CD14-positive monocyte (primary cell): ENCODE results near the gene SCCPDH. TPM values are rescaled to one million over a fixed set of nuclear protein-coding genes. Genes with fewer than 3 reads are reported as not detected.

Source experiments
- DNase-seq, 3 donors: peaks; one replicate each; pipeline ENCODE4 v3.0.0-alpha.2; 2011 to 2022
- H2AFZ ChIP-seq: 2 replicates; pipeline ENCODE4 v1.6.0; 2012; ENCODE audit warnings: mild to moderate bottlenecking, low read depth, low read length, inconsistent platforms; ENCODE audit not compliant: insufficient read depth, poor library complexity, severe bottlenecking
- H3K27ac ChIP-seq, 2 donors: 1 replicate in 1 of 2; 2 replicates in 1 of 2; pipeline ENCODE4 v1.5.1; 2012 to 2013; ENCODE audit warnings: low read length in 2 of 2, control low read depth in 1 of 2, inconsistent platforms in 1 of 2, low read depth in 1 of 2, mild to moderate bottlenecking in 1 of 2
- H3K27me3 ChIP-seq, 2 donors: one replicate each; pipeline versions ENCODE4 v1.6.0 to v1.6.1; 2011 to 2013; ENCODE audit warnings: low read length in 2 of 2; ENCODE audit not compliant: control insufficient read depth in 2 of 2, insufficient read depth in 2 of 2
- H3K36me3 ChIP-seq, 2 donors: replicated peaks in 1 of 2; 1 replicate in 1 of 2; 2 replicates in 1 of 2; pipeline versions ENCODE4 v1.5.1 to v1.6.1; 2012 to 2013; ENCODE audit warnings: low read length in 2 of 2, control low read depth in 1 of 2, inconsistent platforms in 1 of 2, mild to moderate bottlenecking in 1 of 2; ENCODE audit not compliant: insufficient read depth in 2 of 2, control insufficient read depth in 1 of 2
- H3K4me1 ChIP-seq, 2 donors: 1 replicate in 1 of 2; 2 replicates in 1 of 2; pipeline versions ENCODE4 v1.5.1 to v1.6.1; 2012 to 2013; ENCODE audit warnings: low read length in 2 of 2, control low read depth in 1 of 2, inconsistent platforms in 1 of 2, mild to moderate bottlenecking in 1 of 2, moderate library complexity in 1 of 2; ENCODE audit not compliant: insufficient read depth in 2 of 2, control insufficient read depth in 1 of 2
- H3K4me2 ChIP-seq: replicated peaks from 2 replicates; pipeline ENCODE3; 2012; ENCODE audit warnings: low read length, moderate library complexity, mild to moderate bottlenecking; ENCODE audit not compliant: poor library complexity, severe bottlenecking; ENCODE audit errors: extremely low read depth
- H3K4me3 ChIP-seq, 3 experiments: fragments of 200-600 bp in 1 of 3; sonication (generic) in 1 of 3; replicated peaks in 1 of 3; 1 replicate in 2 of 3; 2 replicates in 1 of 3; pipeline ENCODE4 v1.5.1; 2011 to 2013; ENCODE audit warnings: low read length in 3 of 3, mild to moderate bottlenecking in 3 of 3, control low read depth in 2 of 3, low read depth in 2 of 3, inconsistent platforms in 1 of 3, moderate library complexity in 1 of 3
- H3K79me2 ChIP-seq: 2 replicates; pipeline ENCODE4 v1.6.0; 2012; ENCODE audit warnings: mild to moderate bottlenecking, control low read depth, inconsistent platforms, low read length, moderate library complexity; ENCODE audit not compliant: insufficient read depth
- H3K9ac ChIP-seq: 2 replicates; pipeline ENCODE4 v1.6.0; 2017; ENCODE audit warnings: low read length, mild to moderate bottlenecking; ENCODE audit not compliant: insufficient read depth, poor library complexity, severe bottlenecking
- H3K9me3 ChIP-seq, 2 donors: replicated peaks in 1 of 2; 1 replicate in 1 of 2; 2 replicates in 1 of 2; pipeline versions ENCODE4 v1.5.1 to v1.6.1; 2012 to 2013; ENCODE audit warnings: low read length in 2 of 2, control low read depth in 1 of 2; ENCODE audit not compliant: control insufficient read depth in 1 of 2, insufficient read depth in 1 of 2
- H4K20me1 ChIP-seq: 2 replicates; pipeline ENCODE4 v1.6.0; 2012; ENCODE audit warnings: mild to moderate bottlenecking, low read length, control low read depth, moderate library complexity; ENCODE audit not compliant: insufficient read depth
- H3K27ac Mint-ChIP-seq, 7 donors: one replicate each; pipeline ENCODE4 v1.8.0; 2020; ENCODE audit warnings: mild to moderate bottlenecking in 7 of 7, mixed read lengths in 7 of 7, moderate library complexity in 6 of 7, inconsistent platforms in 2 of 7
- H3K27me3 Mint-ChIP-seq, 3 donors: one replicate each; pipeline ENCODE4 v1.8.0; 2021 to 2022; ENCODE audit warnings: low read depth in 3 of 3, mild to moderate bottlenecking in 3 of 3, mixed read lengths in 3 of 3, moderate library complexity in 3 of 3, inconsistent platforms in 1 of 3
- H3K36me3 Mint-ChIP-seq, 2 donors: one replicate each; pipeline ENCODE4 v1.8.0; 2020; ENCODE audit warnings: mixed read lengths in 2 of 2, inconsistent platforms in 1 of 2, mild to moderate bottlenecking in 1 of 2
- H3K4me1 Mint-ChIP-seq: one replicate; pipeline ENCODE4 v1.8.0; 2020; ENCODE audit warnings: mild to moderate bottlenecking, mixed read lengths
- H3K4me3 Mint-ChIP-seq, 2 donors: one replicate each; pipeline ENCODE4 v1.8.0; 2020; ENCODE audit warnings: mild to moderate bottlenecking in 2 of 2, mixed read lengths in 2 of 2, moderate library complexity in 1 of 2
- H3K9me3 Mint-ChIP-seq, 7 donors: one replicate each; pipeline ENCODE4 v1.8.0; 2020 to 2022; ENCODE audit warnings: mixed read lengths in 7 of 7, mild to moderate bottlenecking in 6 of 7, moderate library complexity in 6 of 7, inconsistent platforms in 2 of 7
- WGBS: methylation state at CpG from one replicate; pipeline ENCODE4 v1.1.5; 2013; ENCODE audit warnings: missing lambda C conversion rate; ENCODE audit not compliant: insufficient coverage; 5-methylcytosine and 5-hydroxymethylcytosine counted together
- intact Hi-C, 2 donors: fragments of 100-400 bp; cut with micrococcal nuclease; formaldehyde crosslinking; loops; one replicate each; pipeline versions ENCODE4 v1.15.0 to v1.15.1; 2023
- polyA plus RNA-seq, 3 donors: library from polyadenylated mRNA; depleted of rRNA in 1 of 3; unstranded in 2 of 3; stranded (reverse) in 1 of 3; fragments of 300-500 nt in 2 of 3; fragments of >200 nt in 1 of 3; fragmentation: Illumina TruSeq in 2 of 3; gene quantifications; 1 replicate in 2 of 3; 2 replicates in 1 of 3; pipeline ENCODE4 v1.2.3, GENCODE V29; 2012 to 2021
- TF ChIP-seq, protein P1 (sequence below): fragments of 200-600 bp; IDR thresholded peaks from one replicate; pipeline ENCODE4 v1.8.0; 2022; ENCODE audit warnings: antibody characterized with exemption, mild to moderate bottlenecking

SCCPDH gene
- polyA plus RNA-seq, 3 donors = 7.3 to 25.3 (median 22.7) TPM

DNA sequence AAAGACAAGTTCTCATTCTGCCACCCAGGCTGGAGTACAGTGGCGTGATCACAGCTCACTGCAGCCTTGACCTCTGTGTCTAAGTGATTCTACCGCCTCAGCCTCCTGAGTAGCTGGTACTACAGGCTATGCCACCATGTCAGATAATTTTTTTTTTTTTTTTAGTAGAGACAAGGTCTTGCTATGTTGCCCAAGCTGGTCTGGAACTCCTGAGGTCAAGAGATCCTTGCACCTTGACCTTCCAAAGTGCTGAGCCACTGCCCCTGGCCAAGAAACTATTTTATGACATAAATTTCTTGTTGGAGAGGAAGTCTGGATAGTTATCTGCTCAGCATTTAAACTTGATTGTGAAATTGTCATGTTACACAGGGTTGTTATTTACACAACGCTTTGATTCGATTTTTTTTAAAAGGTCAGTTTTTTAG, 2.1 kb downstream of the SCCPDH start:
- H3K27ac ChIP-seq = peak overlapping the region; percentile 34 to 80
- TF ChIP-seq, protein P1, sequence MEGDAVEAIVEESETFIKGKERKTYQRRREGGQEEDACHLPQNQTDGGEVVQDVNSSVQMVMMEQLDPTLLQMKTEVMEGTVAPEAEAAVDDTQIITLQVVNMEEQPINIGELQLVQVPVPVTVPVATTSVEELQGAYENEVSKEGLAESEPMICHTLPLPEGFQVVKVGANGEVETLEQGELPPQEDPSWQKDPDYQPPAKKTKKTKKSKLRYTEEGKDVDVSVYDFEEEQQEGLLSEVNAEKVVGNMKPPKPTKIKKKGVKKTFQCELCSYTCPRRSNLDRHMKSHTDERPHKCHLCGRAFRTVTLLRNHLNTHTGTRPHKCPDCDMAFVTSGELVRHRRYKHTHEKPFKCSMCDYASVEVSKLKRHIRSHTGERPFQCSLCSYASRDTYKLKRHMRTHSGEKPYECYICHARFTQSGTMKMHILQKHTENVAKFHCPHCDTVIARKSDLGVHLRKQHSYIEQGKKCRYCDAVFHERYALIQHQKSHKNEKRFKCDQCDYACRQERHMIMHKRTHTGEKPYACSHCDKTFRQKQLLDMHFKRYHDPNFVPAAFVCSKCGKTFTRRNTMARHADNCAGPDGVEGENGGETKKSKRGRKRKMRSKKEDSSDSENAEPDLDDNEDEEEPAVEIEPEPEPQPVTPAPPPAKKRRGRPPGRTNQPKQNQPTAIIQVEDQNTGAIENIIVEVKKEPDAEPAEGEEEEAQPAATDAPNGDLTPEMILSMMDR = no peak
- peaks cover 57% of the 10 kb centered on the region for H3K79me2 ChIP-seq
- Mint-ChIP-seq H3K4me1 (peaks cover 40% of the 10 kb centered on the region), H3K36me3 (peaks cover 34 to 38% of the 10 kb centered on the region in 2 donors), H3K4me3 (peak overlapping the region; percentile 48 to 57), H3K27ac (peak overlapping the region; percentile 74 to 89 (median 85)), H3K27me3 (peaks cover 0 to 3% (median 0%) of the 10 kb centered on the region in 3 donors), H3K9me3 (peaks cover 12 to 30% (median 17%) of the 10 kb centered on the region in 7 donors)
- no peaks in the 10 kb centered on the region for H3K27me3 ChIP-seq
- H4K20me1 ChIP-seq = no peaks in the 10 kb centered on the region
- intact Hi-C loops = no loop called here
- H3K4me1 ChIP-seq = peaks cover 39 to 45% of the 10 kb centered on the region in 2 donors
- peaks cover 14 to 21% of the 10 kb centered on the region in 2 donors for H3K9me3 ChIP-seq
- peak overlapping the region; percentile 48 for H2AFZ ChIP-seq
- DNase-seq = peak; percentile 28 to 69 (median 31)
- H3K36me3 ChIP-seq = peaks cover 20 to 40% of the 10 kb centered on the region in 2 donors
- WGBS = no CpG with 5 or more reads among the region's 4 CpGs
- peak overlapping the region; percentile 49 for H3K4me2 ChIP-seq
- H3K9ac ChIP-seq = no peak overlapping the region
- H3K4me3 ChIP-seq = peak overlapping the region in 1 of 3 experiments; percentile 26

DNA sequence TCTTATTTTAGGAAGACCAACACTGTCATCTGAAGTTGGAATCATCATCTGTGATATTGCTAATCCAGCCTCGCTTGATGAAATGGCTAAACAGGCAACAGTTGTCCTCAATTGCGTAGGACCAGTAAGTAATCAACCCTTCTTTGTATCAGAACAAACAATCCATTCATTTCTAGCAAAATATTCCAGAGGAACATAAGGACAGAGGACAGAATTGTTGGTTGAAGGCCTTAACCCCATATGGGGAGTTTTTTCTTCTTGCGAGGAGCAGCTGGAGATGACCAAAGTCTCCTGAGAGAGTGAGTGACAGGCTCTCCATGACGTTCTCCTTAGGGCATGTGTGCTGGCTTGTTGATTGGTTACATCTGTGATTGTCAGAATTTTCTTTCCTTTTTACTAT, 2.7 kb downstream of the SCCPDH start:
- H3K4me1 ChIP-seq = peaks cover 41 to 47% of the 10 kb centered on the region in 2 donors
- Mint-ChIP-seq H3K27ac (peak overlapping the region; percentile 36 to 89 (median 84)), H3K4me1 (peaks cover 43% of the 10 kb centered on the region), H3K9me3 (peaks cover 13 to 30% (median 17%) of the 10 kb centered on the region in 7 donors), H3K4me3 (no peak overlapping the region), H3K36me3 (peaks cover 35 to 44% of the 10 kb centered on the region in 2 donors), H3K27me3 (peaks cover 0 to 3% (median 0%) of the 10 kb centered on the region in 3 donors)
- peak overlapping the region; percentile 49 for H3K4me2 ChIP-seq
- no peak overlapping the region for H3K9ac ChIP-seq
- H3K27me3 ChIP-seq = no peaks in the 10 kb centered on the region
- peaks cover 14 to 21% of the 10 kb centered on the region in 2 donors for H3K9me3 ChIP-seq
- peaks cover 58% of the 10 kb centered on the region for H3K79me2 ChIP-seq
- peaks cover 21 to 46% of the 10 kb centered on the region in 2 donors for H3K36me3 ChIP-seq
- intact Hi-C loops = no loop called here
- DNase-seq = no peak
- no peaks in the 10 kb centered on the region for H4K20me1 ChIP-seq
- H2AFZ ChIP-seq = peak overlapping the region; percentile 48
- no CpG with 5 or more reads among the region's 4 CpGs for WGBS
- H3K27ac ChIP-seq = peak overlapping the region in 1 of 2 donors; percentile 80
- H3K4me3 ChIP-seq = peak overlapping the region in 1 of 3 experiments; percentile 26
- TF ChIP-seq, protein P1 = no peak
